Upper lobe of left lung (tissue), 4 donors: Measurements from ENCODE around the gene NKAIN4.

ENCODE experiments used
- CTCF ChIP-seq, 6 experiments: fragments of 450-650 bp in 4 of 6; fragments of 200-600 bp in 2 of 6; sonication (generic) in 2 of 6; IDR thresholded peaks; one replicate each; pipeline ENCODE4 v1.5.1; 2016 to 2019; ENCODE audit warnings: antibody characterized with exemption in 6 of 6
- POLR2A ChIP-seq, 4 donors: fragments of 450-650 bp; IDR thresholded peaks; one replicate each; pipeline ENCODE4 v1.5.1; 2016 to 2017; ENCODE audit warnings: antibody characterized with exemption in 4 of 4, mild to moderate bottlenecking in 2 of 4
- POLR2AphosphoS5 ChIP-seq, 2 donors: sonication (generic); formaldehyde crosslinking; IDR thresholded peaks; one replicate each; pipeline ENCODE4 v1.5.1; 2017; ENCODE audit warnings: antibody characterized with exemption in 2 of 2

DNA sequence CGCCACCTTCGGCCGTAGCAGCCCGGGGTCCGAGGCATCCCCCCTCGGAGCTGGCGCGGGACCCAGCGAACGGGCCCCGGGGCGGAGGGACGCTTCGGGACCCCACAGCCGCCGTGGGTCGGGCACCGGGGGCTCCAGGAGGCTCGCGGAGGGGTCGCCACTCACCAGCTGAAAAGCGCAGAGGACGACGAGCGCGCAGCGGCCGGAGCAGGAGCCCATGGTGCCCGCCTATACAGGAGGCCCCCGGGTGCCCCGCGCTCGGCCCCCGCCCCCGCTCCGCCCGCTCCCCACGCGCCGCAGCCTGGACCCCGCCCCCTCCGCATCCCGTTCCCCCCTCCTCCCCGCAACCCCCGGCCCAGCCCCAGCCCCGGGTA, at the start of gene NKAIN4:
- TF ChIP-seq CTCF (IDR thresholded peaks at IDR 0.05), result no peak
- TF ChIP-seq POLR2AphosphoS5 (IDR thresholded peaks at IDR 0.05), result no peak
- TF ChIP-seq POLR2A (IDR thresholded peaks at IDR 0.05), result no peak
